ENCODE measurements around the gene ZNF740. TPM values are rescaled to one million over a fixed set of nuclear protein-coding genes. Genes with fewer than 3 reads are reported as not detected.
A peak's percentile ranks its signal among the peaks of the same experiment; 100 is the strongest.

The ZNF740 gene
- total and polyA plus RNA-seq, 10 of the 15 experiments (the other 5 are each of a cell fraction or from before 2014, with no cell fraction given), result 1.4 to 33.6 (median 11.3) TPM

DNA sequence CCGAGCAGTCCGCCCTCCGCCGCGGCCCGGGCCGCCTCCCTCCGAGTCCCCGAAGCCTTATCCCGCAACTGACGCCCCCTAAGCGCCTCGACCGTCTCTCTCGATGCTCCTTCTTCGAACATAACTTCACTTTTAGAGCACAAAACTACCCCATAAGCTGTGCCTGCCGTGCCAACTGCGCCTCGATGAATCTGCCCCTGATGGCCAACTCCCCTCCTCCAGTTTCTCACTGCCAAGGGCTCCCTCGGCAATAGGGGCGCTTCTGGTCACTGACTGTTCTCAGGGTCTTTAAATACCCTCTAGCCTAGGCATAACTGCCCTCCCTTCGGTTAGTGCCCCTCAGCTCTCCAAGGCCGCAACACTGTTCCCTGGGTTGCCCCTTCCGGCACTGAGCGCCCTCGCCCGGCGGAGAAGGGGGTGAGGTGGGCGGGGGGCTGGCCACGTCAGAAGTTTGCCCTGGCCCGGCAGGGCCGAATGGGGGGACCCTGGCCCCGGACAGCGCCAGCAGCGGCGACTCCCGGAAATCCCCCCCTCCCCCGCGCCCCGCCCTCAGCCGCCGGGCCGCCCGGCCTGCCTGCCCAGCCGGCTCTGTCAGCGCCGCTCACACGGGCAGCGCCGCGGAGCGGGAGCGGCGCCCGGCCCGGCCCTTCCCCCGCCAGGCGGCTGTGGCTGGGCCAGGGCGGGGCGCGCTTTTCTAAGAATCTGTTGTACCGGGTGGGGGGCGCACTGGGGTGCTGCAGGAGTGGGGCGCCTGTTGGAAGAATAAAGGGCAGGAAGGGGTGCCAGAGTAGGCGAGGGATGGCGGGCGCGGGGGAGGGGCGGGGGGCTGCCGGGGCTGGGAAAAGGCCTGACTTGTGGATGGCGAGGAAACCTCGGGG lies 40.9 kb downstream of the ZNF740 start (continued):
- TF ChIP-seq, protein P1, sequence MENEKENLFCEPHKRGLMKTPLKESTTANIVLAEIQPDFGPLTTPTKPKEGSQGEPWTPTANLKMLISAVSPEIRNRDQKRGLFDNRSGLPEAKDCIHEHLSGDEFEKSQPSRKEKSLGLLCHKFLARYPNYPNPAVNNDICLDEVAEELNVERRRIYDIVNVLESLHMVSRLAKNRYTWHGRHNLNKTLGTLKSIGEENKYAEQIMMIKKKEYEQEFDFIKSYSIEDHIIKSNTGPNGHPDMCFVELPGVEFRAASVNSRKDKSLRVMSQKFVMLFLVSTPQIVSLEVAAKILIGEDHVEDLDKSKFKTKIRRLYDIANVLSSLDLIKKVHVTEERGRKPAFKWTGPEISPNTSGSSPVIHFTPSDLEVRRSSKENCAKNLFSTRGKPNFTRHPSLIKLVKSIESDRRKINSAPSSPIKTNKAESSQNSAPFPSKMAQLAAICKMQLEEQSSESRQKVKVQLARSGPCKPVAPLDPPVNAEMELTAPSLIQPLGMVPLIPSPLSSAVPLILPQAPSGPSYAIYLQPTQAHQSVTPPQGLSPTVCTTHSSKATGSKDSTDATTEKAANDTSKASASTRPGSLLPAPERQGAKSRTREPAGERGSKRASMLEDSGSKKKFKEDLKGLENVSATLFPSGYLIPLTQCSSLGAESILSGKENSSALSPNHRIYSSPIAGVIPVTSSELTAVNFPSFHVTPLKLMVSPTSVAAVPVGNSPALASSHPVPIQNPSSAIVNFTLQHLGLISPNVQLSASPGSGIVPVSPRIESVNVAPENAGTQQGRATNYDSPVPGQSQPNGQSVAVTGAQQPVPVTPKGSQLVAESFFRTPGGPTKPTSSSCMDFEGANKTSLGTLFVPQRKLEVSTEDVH (IDR thresholded peaks at IDR 0.05; ENCODE audit: low read depth, partially characterized antibody), result no peak
- TF ChIP-seq ZNF24 (IDR thresholded peaks at IDR 0.05) (no peak), ESRRA (IDR thresholded peaks at IDR 0.05; ENCODE audit: low read length) (no peak), NFYB (IDR thresholded peaks at IDR 0.05; ENCODE audit: insufficient read depth, low read depth, low read length) (no peak), STAT3 (IDR thresholded peaks at IDR 0.05; ENCODE audit: low read depth, low read length) (no peak), MTA2 (IDR thresholded peaks at IDR 0.05; ENCODE audit: low read depth) (peak; percentile 47), PAX8 (IDR thresholded peaks at IDR 0.05) (no peak), CBFB (IDR thresholded peaks at IDR 0.05; ENCODE audit: low read depth) (no peak; the same call in 1 of the 2 replicates), ZNF207 (IDR thresholded peaks at IDR 0.05; ENCODE audit: borderline replicate concordance) (peak; percentile 70), TARDBP (IDR thresholded peaks at IDR 0.05; ENCODE audit: borderline replicate concordance) (no peak), ZNF384 (IDR thresholded peaks at IDR 0.05; ENCODE audit: borderline replicate concordance, low read depth, low read length) (no peak), PML (IDR thresholded peaks at IDR 0.05; ENCODE audit: low read length) (no peak), ZZZ3 (IDR thresholded peaks at IDR 0.05; ENCODE audit: control insufficient read depth, insufficient read length, low read depth) (no peak), EP300 (IDR thresholded peaks at IDR 0.05; ENCODE audit: borderline replicate concordance in 1 of 2, control insufficient read depth in 1 of 2, low read depth in 2 of 2, low read length in 2 of 2) (no peak)
- TF ChIP-seq, protein P2, sequence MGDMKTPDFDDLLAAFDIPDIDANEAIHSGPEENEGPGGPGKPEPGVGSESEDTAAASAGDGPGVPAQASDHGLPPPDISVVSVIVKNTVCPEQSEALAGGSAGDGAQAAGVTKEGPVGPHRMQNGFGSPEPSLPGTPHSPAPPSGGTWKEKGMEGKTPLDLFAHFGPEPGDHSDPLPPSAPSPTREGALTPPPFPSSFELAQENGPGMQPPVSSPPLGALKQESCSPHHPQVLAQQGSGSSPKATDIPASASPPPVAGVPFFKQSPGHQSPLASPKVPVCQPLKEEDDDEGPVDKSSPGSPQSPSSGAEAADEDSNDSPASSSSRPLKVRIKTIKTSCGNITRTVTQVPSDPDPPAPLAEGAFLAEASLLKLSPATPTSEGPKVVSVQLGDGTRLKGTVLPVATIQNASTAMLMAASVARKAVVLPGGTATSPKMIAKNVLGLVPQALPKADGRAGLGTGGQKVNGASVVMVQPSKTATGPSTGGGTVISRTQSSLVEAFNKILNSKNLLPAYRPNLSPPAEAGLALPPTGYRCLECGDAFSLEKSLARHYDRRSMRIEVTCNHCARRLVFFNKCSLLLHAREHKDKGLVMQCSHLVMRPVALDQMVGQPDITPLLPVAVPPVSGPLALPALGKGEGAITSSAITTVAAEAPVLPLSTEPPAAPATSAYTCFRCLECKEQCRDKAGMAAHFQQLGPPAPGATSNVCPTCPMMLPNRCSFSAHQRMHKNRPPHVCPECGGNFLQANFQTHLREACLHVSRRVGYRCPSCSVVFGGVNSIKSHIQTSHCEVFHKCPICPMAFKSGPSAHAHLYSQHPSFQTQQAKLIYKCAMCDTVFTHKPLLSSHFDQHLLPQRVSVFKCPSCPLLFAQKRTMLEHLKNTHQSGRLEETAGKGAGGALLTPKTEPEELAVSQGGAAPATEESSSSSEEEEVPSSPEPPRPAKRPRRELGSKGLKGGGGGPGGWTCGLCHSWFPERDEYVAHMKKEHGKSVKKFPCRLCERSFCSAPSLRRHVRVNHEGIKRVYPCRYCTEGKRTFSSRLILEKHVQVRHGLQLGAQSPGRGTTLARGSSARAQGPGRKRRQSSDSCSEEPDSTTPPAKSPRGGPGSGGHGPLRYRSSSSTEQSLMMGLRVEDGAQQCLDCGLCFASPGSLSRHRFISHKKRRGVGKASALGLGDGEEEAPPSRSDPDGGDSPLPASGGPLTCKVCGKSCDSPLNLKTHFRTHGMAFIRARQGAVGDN (IDR thresholded peaks at IDR 0.05), result peak; percentile 79
- TF ChIP-seq, protein P3, sequence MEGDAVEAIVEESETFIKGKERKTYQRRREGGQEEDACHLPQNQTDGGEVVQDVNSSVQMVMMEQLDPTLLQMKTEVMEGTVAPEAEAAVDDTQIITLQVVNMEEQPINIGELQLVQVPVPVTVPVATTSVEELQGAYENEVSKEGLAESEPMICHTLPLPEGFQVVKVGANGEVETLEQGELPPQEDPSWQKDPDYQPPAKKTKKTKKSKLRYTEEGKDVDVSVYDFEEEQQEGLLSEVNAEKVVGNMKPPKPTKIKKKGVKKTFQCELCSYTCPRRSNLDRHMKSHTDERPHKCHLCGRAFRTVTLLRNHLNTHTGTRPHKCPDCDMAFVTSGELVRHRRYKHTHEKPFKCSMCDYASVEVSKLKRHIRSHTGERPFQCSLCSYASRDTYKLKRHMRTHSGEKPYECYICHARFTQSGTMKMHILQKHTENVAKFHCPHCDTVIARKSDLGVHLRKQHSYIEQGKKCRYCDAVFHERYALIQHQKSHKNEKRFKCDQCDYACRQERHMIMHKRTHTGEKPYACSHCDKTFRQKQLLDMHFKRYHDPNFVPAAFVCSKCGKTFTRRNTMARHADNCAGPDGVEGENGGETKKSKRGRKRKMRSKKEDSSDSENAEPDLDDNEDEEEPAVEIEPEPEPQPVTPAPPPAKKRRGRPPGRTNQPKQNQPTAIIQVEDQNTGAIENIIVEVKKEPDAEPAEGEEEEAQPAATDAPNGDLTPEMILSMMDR (IDR thresholded peaks at IDR 0.05 in 2 of 3, conservative IDR thresholded peaks at IDR 0.05 in 1 of 3; ENCODE audit: control insufficient read depth in 2 of 3, extremely low read depth in 1 of 3, insufficient read depth in 1 of 3, low read depth in 3 of 3, low read length in 3 of 3), result peak; percentile 21 to 35 (median 32); a peak in 4 of 6 replicates
- TF ChIP-seq, protein P4, sequence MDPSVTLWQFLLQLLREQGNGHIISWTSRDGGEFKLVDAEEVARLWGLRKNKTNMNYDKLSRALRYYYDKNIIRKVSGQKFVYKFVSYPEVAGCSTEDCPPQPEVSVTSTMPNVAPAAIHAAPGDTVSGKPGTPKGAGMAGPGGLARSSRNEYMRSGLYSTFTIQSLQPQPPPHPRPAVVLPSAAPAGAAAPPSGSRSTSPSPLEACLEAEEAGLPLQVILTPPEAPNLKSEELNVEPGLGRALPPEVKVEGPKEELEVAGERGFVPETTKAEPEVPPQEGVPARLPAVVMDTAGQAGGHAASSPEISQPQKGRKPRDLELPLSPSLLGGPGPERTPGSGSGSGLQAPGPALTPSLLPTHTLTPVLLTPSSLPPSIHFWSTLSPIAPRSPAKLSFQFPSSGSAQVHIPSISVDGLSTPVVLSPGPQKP (IDR thresholded peaks at IDR 0.05; ENCODE audit: low read depth, low read length), result no peak
- TF ChIP-seq, protein P5, sequence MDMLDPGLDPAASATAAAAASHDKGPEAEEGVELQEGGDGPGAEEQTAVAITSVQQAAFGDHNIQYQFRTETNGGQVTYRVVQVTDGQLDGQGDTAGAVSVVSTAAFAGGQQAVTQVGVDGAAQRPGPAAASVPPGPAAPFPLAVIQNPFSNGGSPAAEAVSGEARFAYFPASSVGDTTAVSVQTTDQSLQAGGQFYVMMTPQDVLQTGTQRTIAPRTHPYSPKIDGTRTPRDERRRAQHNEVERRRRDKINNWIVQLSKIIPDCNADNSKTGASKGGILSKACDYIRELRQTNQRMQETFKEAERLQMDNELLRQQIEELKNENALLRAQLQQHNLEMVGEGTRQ (IDR thresholded peaks at IDR 0.05; ENCODE audit: borderline replicate concordance, low read depth, low read length), result no peak

All from GM12878 (cell line).